MCF 10A (cell line): ENCODE measurements around the gene RASA2. TPM values are rescaled to one million over a fixed set of nuclear protein-coding genes. Genes with fewer than 3 reads are reported as not detected.

Source experiments
- BruUV-seq: library from RNA; stranded (reverse); fragments of 400-500 nt; replicated peaks from 2 replicates; lab custom pipeline; 2021; lab: Mats Ljungman, UMichigan
- CTCF ChIA-PET: fragments of 300-600 bp; sonication (Branson Sonifier 250); formaldehyde crosslinking; extraction: SDS; loops from one replicate; lab custom pipeline; 2021; ENCODE audit warnings: antibody characterized with exemption, inconsistent platforms; lab: Yijun Ruan, JAX
- POLR2A ChIA-PET: fragments of 300-600, 350-650 bp; sonication (Branson Sonifier 250); formaldehyde crosslinking; extraction: SDS; loops from one replicate; lab custom pipeline; 2020; ENCODE audit warnings: antibody characterized with exemption, inconsistent platforms; lab: Yijun Ruan, JAX
- DNase-seq: peaks from one replicate; pipeline ENCODE4 v3.0.0-alpha.2; 2018; ENCODE audit not compliant: unreplicated experiment
- H3K27ac Mint-ChIP-seq: one replicate; pipeline ENCODE4 v1.8.0; 2022; ENCODE audit warnings: mild to moderate bottlenecking, low read depth, mixed read lengths; ENCODE audit not compliant: unreplicated experiment
- H3K27me3 Mint-ChIP-seq: one replicate; pipeline ENCODE4 v1.8.0; 2022; ENCODE audit warnings: mixed read lengths; ENCODE audit not compliant: insufficient read depth, unreplicated experiment
- H3K36me3 Mint-ChIP-seq: one replicate; pipeline ENCODE4 v1.8.0; 2022; ENCODE audit warnings: mild to moderate bottlenecking, moderate library complexity, mixed read lengths; ENCODE audit not compliant: insufficient read depth, unreplicated experiment
- H3K4me1 Mint-ChIP-seq: one replicate; pipeline ENCODE4 v1.8.0; 2022; ENCODE audit warnings: mixed read lengths; ENCODE audit not compliant: insufficient read depth, unreplicated experiment
- H3K4me3 Mint-ChIP-seq: one replicate; pipeline ENCODE4 v1.8.0; 2022; ENCODE audit warnings: mild to moderate bottlenecking, moderate library complexity, mixed read lengths; ENCODE audit not compliant: unreplicated experiment
- H3K9me3 Mint-ChIP-seq: one replicate; pipeline ENCODE4 v1.8.0; 2022; ENCODE audit warnings: mixed read lengths; ENCODE audit not compliant: unreplicated experiment
- intact Hi-C: fragments of 100-400 bp; cut with micrococcal nuclease; formaldehyde crosslinking; loops from 2 replicates; pipeline ENCODE4 v1.14.1; 2022
- total RNA-seq: library from RNA; stranded (reverse); gene quantifications from 2 replicates; pipeline ENCODE4 v1.2.3, GENCODE V29; 2022
- TF ChIP-seq, protein P1 (sequence below): fragments of 200-600 bp; IDR thresholded peaks from one replicate; pipeline ENCODE4 v1.8.0; 2022; ENCODE audit warnings: antibody characterized with exemption, mild to moderate bottlenecking; ENCODE audit not compliant: unreplicated experiment

The RASA2 gene
- total RNA-seq, 1 experiment from 2014 or later: 19.5 TPM

DNA sequence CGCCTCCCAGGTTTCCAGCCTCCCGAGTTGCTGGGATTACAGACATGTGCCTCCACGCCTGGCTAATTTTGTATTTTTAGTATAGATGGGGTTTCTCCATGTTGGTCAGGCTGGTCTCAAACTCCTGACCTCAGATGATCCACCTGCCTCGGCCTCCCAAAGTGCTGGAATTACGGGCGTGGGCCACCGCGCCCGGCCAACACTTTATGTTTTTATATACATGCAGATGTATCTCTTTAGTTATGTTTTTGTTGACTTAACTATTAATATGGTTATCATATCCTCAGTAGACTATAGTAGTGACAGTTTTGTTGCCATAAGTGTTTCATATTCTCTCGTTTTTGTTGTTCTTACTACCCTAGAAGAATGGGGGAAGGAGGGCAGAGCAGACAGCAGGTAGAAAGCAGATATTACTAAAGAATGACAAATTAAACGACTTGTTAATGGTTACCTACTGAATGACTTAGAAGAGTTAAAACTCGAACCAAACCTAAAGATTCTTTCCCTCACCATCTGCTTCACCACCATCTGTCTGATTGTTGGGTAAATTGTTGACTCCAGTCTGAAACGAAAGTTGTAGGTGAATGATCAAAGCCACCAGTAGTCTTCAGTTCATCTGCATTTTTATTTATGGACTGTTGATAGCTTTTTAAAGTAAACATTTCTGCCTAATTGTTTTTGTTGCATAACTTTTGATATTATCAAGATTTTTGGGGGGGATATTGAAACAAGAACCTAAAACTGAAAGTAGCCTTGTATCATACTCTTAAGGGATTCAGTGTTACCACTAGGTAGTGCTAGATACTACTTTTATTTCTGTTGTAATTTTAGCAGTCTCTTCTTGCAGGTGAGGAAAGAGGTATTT, 89.3 kb downstream of the RASA2 start:
- peak; percentile 8 for DNase-seq
- no peak overlapping the region for H3K4me3 Mint-ChIP-seq

DNA sequence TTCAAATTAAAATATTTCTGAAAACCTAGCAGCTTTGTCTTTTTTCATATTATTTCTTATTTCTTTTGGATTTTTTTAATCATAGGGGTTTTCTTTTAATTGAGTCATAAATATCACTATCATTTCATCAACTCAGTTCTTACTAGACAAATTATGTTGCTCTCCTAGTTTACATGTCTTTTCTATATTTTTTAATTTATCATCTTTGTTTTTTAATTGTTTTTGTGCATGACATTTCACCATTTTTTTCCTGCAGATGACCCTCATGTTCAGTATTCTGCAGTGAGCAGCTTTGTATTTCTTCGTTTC, 89.9 kb downstream of the RASA2 start:
- intact Hi-C loops: loop anchor here (1.0 to 10.0 kb wide), 5 partner anchors 68 to 698 kb away; partner anchors contain the start of genes ATP1B3 and RNF7
- no peak overlapping the region for H3K4me3 Mint-ChIP-seq
- peak overlapping the region; percentile 44 for H3K27ac Mint-ChIP-seq
- ChIA-PET POLR2A (interaction anchor here (0.6 to 2.0 kb wide), 6 partner anchors 97 to 572 kb away, joined by 3 to 6 read pairs (median 3); no protein-coding TSS in a partner anchor), CTCF (interaction anchor here (0.6 to 2.1 kb wide), 14 partner anchors 12 to 546 kb away, joined by 3 to 13 read pairs (median 4); partner anchors contain the start of gene RNF7)
- TF ChIP-seq, protein P1, sequence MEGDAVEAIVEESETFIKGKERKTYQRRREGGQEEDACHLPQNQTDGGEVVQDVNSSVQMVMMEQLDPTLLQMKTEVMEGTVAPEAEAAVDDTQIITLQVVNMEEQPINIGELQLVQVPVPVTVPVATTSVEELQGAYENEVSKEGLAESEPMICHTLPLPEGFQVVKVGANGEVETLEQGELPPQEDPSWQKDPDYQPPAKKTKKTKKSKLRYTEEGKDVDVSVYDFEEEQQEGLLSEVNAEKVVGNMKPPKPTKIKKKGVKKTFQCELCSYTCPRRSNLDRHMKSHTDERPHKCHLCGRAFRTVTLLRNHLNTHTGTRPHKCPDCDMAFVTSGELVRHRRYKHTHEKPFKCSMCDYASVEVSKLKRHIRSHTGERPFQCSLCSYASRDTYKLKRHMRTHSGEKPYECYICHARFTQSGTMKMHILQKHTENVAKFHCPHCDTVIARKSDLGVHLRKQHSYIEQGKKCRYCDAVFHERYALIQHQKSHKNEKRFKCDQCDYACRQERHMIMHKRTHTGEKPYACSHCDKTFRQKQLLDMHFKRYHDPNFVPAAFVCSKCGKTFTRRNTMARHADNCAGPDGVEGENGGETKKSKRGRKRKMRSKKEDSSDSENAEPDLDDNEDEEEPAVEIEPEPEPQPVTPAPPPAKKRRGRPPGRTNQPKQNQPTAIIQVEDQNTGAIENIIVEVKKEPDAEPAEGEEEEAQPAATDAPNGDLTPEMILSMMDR: no peak
- peaks cover 9% of the 10 kb centered on the region for H3K4me1 Mint-ChIP-seq
- no peaks in the 10 kb centered on the region for H3K27me3 Mint-ChIP-seq
- peaks cover 37% of the 10 kb centered on the region for H3K36me3 Mint-ChIP-seq
- no TSS peak for BruUV-seq
- no peaks in the 10 kb centered on the region for H3K9me3 Mint-ChIP-seq
- DNase-seq: no peak

More for the DNA sequence above, 89.3 kb downstream of the RASA2 start:
- no TSS peak for BruUV-seq
- Mint-ChIP-seq H3K27ac (peak overlapping the region; percentile 44), H3K4me1 (peaks cover 9% of the 10 kb centered on the region), H3K36me3 (peaks cover 37% of the 10 kb centered on the region), H3K9me3 (no peaks in the 10 kb centered on the region), H3K27me3 (no peaks in the 10 kb centered on the region)
- ChIA-PET POLR2A (interaction anchor here (0.6 to 1.0 kb wide), 5 partner anchors 97 to 572 kb away, joined by 3 to 4 read pairs (median 3); no protein-coding TSS in a partner anchor), CTCF (interaction anchor here (0.6 to 2.2 kb wide), 15 partner anchors 11 to 706 kb away, joined by 3 to 13 read pairs (median 4); partner anchors contain the start of gene RNF7)
- intact Hi-C loops: loop anchor here (1.0 to 10.0 kb wide), 6 partner anchors 68 to 699 kb away; partner anchors contain the start of genes ATP1B3 and RNF7
- TF ChIP-seq, protein P1: peak; percentile 42

DNA sequence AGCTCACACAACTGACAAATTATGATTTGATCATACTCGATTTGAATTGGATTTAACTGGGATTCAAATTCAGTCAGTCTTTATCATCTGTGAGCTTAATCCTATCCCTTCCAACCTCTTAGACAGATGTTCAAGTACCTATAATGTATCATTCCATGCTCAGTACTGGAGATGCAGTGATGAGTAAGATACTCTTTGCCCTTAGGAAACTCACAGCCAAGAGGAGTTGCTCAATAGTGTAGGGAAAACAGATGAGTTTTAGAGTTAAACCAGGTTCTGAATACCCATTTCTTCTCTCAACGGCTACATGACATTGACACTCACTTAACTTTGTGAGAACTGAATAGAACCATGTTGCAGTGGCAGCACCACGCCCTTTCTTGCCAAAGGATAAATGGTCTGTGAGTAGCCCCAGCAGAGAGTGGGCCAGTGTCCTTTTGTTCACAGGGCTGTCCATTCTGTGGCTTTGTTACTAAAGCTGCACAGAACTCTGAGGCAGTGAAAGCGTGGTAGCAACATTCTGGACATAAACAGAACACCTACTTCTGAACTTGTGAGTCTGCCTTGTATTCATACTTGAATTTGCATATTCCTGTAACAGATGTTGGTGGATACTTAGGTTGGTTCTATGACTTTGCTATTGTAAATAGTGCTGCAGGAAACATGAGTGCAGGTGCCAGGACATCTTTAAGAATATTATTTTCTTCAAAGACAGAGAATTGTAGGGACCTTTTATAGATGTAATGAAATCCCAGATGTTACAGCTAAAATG, 91.6 kb downstream of the RASA2 start:
- peaks cover 9% of the 10 kb centered on the region for H3K4me1 Mint-ChIP-seq
- ChIA-PET POLR2A (interaction anchor here (1.3 to 2.0 kb wide), 2 partner anchors 90 to 297 kb away, joined by 3 to 6 read pairs; no protein-coding TSS in a partner anchor), CTCF (interaction anchor here (0.5 to 1.4 kb wide), 9 partner anchors 32 to 1415 kb away, joined by 3 to 8 read pairs (median 3); no protein-coding TSS in a partner anchor)
- TF ChIP-seq, protein P1: no peak
- DNase-seq: peak; percentile 42
- H3K36me3 Mint-ChIP-seq: peaks cover 35% of the 10 kb centered on the region
- H3K4me3 Mint-ChIP-seq: no peak overlapping the region
- no TSS peak for BruUV-seq
- no peaks in the 10 kb centered on the region for H3K27me3 Mint-ChIP-seq
- no peaks in the 10 kb centered on the region for H3K9me3 Mint-ChIP-seq
- intact Hi-C loops: loop anchor here (10.0 kb wide), 2 partner anchors 296 to 696 kb away; partner anchors contain the start of gene ATP1B3
- H3K27ac Mint-ChIP-seq: no peak overlapping the region
